Activated CD8-positive, alpha-beta memory T cell treated with anti-CD3 and anti-CD28 coated beads for 36 hours (primary cell): Measurements from ENCODE around the gene GALNT2. TPM values are rescaled to one million over a fixed set of nuclear protein-coding genes. Genes with fewer than 3 reads are reported as not detected.

Experiments used
- CTCF ChIA-PET: fragments of 350-600 bp; sonication (Branson Sonifier 250); formaldehyde crosslinking; loops from one replicate; lab custom pipeline; 2021; ENCODE audit warnings: antibody characterized with exemption; lab: Charles Lee
- POLR2A ChIA-PET: fragments of 350-600 bp; sonication (Branson Sonifier 250); formaldehyde crosslinking; loops from one replicate; lab custom pipeline; 2021; ENCODE audit warnings: antibody characterized with exemption; lab: Charles Lee
- total RNA-seq, 2 experiments: library from RNA; stranded (reverse); gene quantifications; one replicate each; pipeline ENCODE4 v1.2.3, GENCODE V29; 2021

GALNT2 gene
- total RNA-seq, 2 experiments from 2014 or later = 66.2 to 70.1 TPM

DNA sequence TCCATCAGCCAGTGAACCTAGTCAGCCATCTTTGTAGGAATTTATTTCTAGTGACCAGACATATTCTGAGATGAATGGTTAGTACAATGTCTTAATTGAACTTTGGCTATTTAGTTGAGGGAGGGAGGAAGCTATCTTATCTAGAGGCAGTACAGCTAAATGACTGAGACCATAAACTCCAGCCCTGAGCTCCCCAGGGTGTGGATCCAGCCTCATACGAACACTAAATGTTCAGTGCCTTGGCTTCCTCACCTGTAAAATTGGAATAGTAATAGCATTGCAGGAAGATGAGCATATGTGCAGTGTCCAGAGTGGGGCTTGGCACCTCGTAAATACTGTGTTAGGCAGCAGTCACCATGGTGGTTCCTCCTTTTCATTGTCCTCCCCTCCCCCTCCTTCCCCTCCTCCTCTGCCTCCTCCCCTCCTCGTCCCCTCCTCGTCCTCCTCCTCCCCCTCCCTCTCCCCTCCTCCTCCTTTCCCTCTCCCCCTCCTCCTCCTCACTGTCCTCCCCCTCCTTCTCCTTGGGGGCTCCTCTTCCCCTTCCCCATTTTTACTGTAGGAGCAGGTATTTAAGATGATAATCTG, 108.2 kb downstream of the GALNT2 start:
- ChIA-PET POLR2A (no interaction called here), CTCF (no interaction called here)

- ChIA-PET POLR2A (no interaction called here), CTCF (no interaction called here)
These were observed 108.8 kb downstream of the GALNT2 start for GRCh38 chr1:230175839-230176238.

DNA sequence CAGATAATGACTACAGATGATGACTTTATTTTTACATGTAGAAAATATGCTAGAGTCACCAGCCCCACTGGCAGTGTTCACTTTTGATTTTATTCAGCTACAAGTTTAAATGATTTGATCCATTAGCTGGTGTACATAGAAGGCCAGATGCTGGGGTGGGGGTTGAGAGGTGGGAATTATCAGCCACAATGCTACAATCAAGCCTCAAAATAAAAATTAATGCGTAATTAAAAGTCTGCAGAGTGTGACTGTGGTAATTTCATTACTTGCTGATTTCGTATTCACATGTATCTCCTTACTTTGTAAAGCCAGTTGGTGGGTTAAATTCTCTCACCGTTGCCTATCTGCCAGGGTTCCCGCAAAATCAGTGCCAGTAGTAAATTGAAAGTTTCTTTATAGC, 109.3 kb downstream of the GALNT2 start:
- ChIA-PET CTCF (interaction anchor here (1.0 kb wide), 1 partner anchor 8 kb away, joined by 3 read pairs; no protein-coding TSS in a partner anchor), POLR2A (no interaction called here)

- ChIA-PET CTCF (interaction anchor here (1.0 kb wide), 1 partner anchor 9 kb away, joined by 3 read pairs; no protein-coding TSS in a partner anchor), POLR2A (no interaction called here)
These were observed 109.9 kb downstream of the GALNT2 start for GRCh38 chr1:230176871-230177411.

DNA sequence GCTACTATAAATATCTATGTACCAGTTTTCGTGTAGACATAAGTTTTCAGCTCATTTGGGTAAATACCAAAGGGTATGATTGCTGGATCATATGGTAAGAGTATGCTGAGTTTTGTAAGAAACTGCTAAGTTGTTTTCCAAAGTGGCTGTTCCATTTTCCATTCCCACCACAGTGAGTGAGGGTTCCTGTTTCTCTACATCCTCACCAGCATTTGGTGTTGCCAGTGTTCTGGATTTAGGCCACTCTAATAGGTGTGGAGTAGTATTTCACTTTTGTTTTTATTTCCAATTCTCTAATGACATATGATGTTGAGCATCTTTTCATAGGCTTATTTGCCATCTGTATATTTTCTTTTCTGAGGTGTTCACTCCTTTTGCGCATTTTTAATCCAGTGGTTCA, 112.2 kb downstream of the GALNT2 start:
- CTCF ChIA-PET = interaction anchor here (0.7 kb wide), 1 partner anchor 1033 kb away, joined by 4 read pairs; no protein-coding TSS in a partner anchor
- POLR2A ChIA-PET = interaction anchor here (0.7 kb wide), 1 partner anchor 192 kb away, joined by 9 read pairs; no protein-coding TSS in a partner anchor

GRCh38 chr1:230185076-230186001, 118.3 kb downstream of the GALNT2 start:
- CTCF ChIA-PET = interaction anchor here (0.8 kb wide), 1 partner anchor 17 kb away, joined by 3 read pairs; no protein-coding TSS in a partner anchor
- POLR2A ChIA-PET = no interaction called here

DNA sequence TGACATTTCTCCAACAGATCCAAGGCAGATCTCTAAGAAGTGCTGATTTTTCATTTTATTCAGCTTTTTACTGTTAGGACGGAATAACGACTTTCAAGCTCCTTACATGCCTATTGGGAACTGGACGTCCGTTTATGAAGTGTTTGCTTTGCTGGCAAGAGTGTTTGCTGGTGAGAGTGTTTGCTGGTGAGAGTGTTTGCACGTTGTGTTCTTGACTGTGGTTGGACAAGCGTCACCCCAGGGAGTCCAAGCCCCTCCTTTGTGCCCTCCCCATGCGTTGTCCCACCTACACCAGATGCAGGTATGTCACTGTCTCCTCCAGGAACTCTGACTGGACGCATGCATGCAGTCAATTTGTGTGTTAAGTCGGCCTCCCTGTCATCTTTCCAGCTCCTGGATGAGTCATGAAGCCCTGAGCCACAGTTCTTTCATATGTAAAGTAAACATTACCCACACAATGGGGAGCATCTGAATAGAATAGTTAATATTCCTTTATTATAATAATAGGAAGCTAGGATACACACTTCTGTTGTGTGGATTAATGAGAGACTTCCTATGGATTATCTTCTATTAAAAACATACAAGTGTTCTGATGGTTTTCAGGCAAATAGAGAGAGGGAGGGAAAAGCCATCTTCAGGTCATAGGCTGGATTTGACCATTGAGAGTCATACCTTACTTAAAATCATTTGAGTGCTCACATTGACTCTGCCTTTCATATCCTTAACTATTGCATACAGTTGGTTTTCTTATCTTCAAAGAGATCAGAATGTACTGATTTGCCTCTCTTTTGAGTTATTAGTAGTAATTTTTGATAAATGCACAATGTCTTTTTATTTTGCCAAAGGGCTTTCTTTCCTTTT, 119.2 kb downstream of the GALNT2 start:
- CTCF ChIA-PET = interaction anchor here (0.8 kb wide), 1 partner anchor 18 kb away, joined by 3 read pairs; no protein-coding TSS in a partner anchor
- POLR2A ChIA-PET = no interaction called here

GRCh38 chr1:230186874-230187273, 119.8 kb downstream of the GALNT2 start:
- ChIA-PET CTCF (no interaction called here), POLR2A (no interaction called here)

- ChIA-PET POLR2A (no interaction called here), CTCF (no interaction called here)
These were observed 120.3 kb downstream of the GALNT2 start for GRCh38 chr1:230187290-230187689.

DNA sequence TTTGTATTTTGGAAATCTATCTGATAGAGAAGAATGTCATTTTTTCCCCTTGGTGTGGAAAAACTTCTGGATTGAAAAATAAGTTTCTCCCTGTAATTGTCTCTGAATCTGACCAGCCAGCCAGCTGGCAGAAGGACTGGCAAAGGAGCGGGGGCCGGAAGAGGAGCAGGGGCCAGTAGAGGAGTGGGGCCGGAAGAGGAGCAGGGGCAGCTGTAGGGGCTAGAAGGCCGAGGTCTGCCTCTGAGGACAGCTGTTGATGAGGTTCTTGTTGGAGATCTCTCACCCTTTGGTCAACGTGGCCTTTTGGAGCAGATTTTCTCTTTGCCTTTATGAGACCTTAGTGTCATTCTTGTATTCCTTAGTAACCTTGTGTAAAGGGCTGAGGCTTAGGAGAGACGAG, 121.8 kb downstream of the GALNT2 start:
- CTCF ChIA-PET = no interaction called here
- POLR2A ChIA-PET = no interaction called here

DNA sequence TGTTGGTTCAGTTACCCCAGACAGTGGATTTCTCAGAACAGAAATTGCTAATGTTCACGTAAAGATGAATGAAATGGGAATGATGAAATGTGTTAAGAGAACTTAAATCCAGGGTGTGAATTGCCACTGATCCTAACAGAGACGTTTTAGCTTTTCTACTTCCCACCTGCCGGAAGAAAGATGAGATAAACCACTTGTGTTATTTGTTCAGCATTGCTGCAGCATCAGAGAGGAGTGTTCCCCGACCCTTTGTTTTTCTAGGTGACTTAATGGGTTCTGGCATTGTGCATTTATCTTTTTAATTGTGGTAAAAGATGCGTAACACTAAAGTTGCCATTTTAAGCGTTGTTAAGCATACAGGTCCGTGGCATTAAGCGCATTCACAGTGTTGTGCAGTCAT, 122.3 kb downstream of the GALNT2 start:
- POLR2A ChIA-PET = no interaction called here
- CTCF ChIA-PET = no interaction called here

DNA sequence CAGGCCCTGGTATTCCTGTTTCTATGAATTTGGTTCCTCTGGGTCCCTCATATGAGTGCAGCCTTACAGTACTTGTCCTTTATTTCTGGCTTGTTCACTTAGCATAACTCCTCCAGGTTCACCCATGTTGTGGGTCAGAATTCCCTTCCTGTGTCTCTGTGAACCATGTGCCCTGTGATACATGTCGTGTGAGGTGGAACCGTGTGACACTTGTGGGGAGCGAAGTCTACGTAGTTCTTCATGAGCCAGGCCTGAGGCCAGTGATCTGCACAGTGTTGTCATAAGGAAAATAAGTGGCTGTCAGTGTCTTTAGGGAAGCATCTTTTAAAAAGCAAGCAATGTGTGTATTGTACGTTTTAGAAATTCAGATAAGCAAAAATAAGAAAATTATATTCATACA, 122.8 kb downstream of the GALNT2 start:
- POLR2A ChIA-PET = no interaction called here
- CTCF ChIA-PET = no interaction called here

DNA sequence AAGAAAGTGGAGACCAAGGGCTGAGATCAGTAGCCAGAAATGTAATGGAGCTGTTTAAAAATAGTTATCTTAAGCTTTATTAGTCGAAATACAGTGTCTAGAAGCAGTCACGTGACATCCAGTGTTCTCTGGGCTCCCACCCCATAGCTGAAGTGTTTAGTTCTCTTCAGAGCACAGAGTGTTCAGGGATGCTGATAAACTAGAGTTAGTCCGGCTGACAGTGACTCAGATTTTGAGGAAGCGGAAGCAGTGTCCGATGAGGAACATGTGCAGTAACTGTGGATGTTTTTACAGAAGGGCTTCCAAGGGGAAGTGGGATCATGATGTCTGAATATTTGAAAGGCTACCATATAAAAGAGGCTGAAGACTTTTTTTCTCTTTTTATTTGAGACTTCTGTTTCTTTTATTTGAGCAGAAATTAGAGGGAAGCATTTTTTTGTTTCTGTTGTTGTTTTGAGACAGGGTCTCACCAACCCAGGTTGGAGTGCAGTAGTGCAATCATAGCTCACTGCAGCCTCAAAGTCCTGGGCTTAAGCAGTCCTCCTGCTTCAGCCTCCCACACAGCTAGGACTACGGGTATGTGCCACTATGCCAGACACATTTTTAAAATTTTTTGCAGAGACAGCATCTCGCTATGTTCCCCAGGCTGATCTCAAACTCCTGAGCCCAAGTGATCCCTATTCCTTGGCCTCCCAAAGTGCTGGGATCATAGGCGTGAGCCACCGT, 124.2 kb downstream of the GALNT2 start:
- ChIA-PET POLR2A (no interaction called here), CTCF (no interaction called here)

GRCh38 chr1:230191855-230192254, 124.8 kb downstream of the GALNT2 start:
- POLR2A ChIA-PET = no interaction called here

DNA sequence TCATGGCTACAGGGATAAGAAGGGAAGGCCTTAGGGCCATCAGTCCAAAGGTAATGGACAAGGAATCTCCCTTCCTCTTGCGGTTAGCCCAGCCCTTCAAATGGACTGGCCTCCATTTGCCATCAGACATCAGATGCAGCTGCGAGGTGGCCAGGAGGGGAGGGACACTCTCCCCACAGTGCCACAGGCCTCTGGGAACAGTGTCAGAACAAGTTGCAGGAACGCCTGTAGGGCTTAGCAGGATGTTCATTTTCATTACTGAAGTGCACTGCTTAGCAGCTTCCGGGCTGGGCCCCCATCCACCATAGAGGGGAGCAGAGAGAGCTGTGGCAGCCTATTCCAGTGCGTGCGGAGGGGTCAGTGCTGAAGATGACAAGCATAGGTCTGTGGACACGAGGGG, 127.5 kb downstream of the GALNT2 start:
- POLR2A ChIA-PET = no interaction called here

More at GRCh38 chr1:230191855-230192254, 124.8 kb downstream of the GALNT2 start:
- CTCF ChIA-PET = no interaction called here

GRCh38 chr1:230195199-230195598, 128.2 kb downstream of the GALNT2 start:
- POLR2A ChIA-PET = interaction anchor here (0.6 kb wide), 1 partner anchor 82 kb away, joined by 5 read pairs; no protein-coding TSS in a partner anchor
- CTCF ChIA-PET = no interaction called here

More for the DNA sequence above, 127.5 kb downstream of the GALNT2 start:
- CTCF ChIA-PET = no interaction called here

GRCh38 chr1:230196077-230196476, 129.0 kb downstream of the GALNT2 start:
- ChIA-PET POLR2A (interaction anchor here (0.6 kb wide), 1 partner anchor 82 kb away, joined by 5 read pairs; no protein-coding TSS in a partner anchor), CTCF (no interaction called here)
